Hindlimb muscle (tissue), 1 donor: ENCODE results near the gene GNAT1. TPM values are rescaled to one million over a fixed set of nuclear protein-coding genes. Genes with fewer than 3 reads are reported as not detected.
"Not testable (repeated sequence)": the region's sequence is repeated elsewhere in the genome, so short reads cannot be mapped to it uniquely, and the experiment has no call there.

ENCODE experiments used
- DNase-seq: peaks from one replicate; pipeline ENCODE4 v3.0.0-alpha.2; 2013
- polyA plus RNA-seq: library from polyadenylated mRNA; unstranded; fragments of 120-200 nt; gene quantifications from one replicate; pipeline ENCODE4 v1.2.1, GENCODE V29; 2013; ENCODE audit not compliant: insufficient read length

Gene GNAT1
- polyA plus RNA-seq, 1 donor = 0.37 TPM

DNA sequence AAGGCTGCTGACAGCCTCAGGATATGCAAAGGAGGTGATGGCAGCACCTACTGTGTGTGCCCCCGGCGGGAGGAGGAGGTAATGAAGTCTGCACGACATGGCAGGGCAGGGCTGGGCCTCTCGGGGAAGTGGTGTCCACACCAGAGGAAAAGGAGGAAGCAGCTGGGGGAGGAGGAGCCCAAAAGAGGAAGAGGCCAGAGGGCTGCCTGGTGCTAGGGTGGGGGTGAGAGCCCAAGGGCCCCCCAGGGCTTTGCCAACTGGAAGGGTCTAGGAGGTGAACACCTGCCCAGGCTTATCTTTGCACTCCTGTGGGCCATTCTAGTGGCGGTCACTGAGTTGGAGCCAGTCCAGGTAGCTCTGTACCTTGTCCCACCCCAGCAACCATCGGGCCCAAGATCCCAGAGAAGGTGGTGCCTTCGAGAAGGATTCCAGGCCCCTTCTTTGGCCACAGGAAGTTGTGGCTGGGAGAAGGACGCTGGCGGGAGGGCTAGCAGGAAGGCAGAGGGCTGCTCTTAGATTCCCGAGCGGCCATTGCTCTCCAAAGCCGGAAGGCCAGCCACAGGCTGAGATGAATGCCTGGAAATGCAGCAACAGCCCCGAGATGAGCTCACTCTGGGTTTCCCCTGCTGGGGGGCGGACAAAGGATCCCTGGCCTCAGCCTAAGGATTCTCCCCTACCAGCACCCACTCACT, 51.6 kb downstream of the GNAT1 start:
- DNase-seq = no peak

GRCh38 chr3:50243543-50243895, 52.1 kb downstream of the GNAT1 start:
- DNase-seq = no peak

DNA sequence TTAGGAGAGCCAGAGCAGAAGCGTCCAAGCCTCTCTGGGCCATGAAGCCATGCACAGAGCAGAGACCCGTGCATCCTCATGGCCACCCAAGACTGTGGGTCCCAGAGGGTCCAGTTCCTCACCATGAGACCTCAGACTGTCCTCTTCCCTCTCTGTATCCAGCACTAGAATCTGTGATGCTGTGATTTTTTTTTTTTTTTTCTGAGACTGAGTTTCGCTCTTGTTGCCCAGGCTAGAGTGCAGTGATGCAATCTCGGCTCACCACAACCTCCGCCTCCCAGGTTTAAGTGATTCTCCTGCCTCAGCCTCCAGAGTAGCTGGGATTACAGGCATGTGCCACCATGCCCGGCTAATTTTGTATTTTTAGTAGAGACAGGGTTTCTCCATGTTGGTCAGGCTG, 53.4 kb downstream of the GNAT1 start:
- DNase-seq = not testable (repeated sequence)

DNA sequence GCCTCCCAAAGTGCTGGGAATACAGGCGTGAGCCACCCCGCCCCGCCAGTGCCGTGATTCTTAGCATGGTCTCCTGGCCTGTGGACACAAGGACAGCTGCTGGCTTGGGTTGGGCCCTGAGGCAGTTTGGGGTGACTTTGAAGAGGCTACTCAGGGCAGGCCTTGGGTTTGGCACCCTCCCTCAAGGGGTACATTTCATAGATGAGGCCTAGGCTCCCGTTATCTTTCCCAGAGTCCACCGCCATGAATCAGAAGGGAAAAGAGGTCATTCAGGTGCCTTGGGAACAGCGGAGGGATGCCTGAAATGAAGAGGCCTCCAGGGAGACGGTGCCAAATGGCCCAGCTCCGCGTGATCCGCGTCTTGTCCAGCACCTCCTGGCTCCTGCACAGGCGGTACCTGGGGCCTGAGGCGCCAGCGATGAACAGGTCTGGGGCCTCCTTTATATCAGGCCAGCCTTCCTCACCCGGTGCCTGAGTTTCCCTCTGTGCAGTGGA, 53.9 kb downstream of the GNAT1 start:
- DNase-seq = no peak

GRCh38 chr3:50245831-50246516, 54.6 kb downstream of the GNAT1 start:
- peak; percentile 89 for DNase-seq

GRCh38 chr3:50246517-50246954, 55.1 kb downstream of the GNAT1 start:
- no peak for DNase-seq

Other genes starting within 250 kb of the GNAT1 start
- 179 TPM for gene RBM5, start 102.7 kb upstream of the GNAT1 start, polyA plus RNA-seq
- gene SEMA3F, start 36.3 kb upstream of the GNAT1 start, polyA plus RNA-seq = 13.0 TPM
- gene SLC38A3, start 13.7 kb downstream of the GNAT1 start, polyA plus RNA-seq = 3.3 TPM
- 187 TPM for gene GNAI2, start 44.6 kb downstream of the GNAT1 start, polyA plus RNA-seq
- gene SEMA3B, start 77.5 kb downstream of the GNAT1 start, polyA plus RNA-seq = 43.9 TPM
- gene LSMEM2, start 87.5 kb downstream of the GNAT1 start, polyA plus RNA-seq = 35.9 TPM
- 54.2 TPM for gene IFRD2, start 100.8 kb downstream of the GNAT1 start, polyA plus RNA-seq
- 1.3 TPM for gene HYAL3, start 107.8 kb downstream of the GNAT1 start, polyA plus RNA-seq
- gene NAA80, start 107.8 kb downstream of the GNAT1 start, polyA plus RNA-seq = 9.5 TPM
- 2.1 TPM for gene HYAL1, start 112.0 kb downstream of the GNAT1 start, polyA plus RNA-seq
- 39.2 TPM for gene HYAL2, start 131.1 kb downstream of the GNAT1 start, polyA plus RNA-seq
- 17.7 TPM for gene TUSC2, start 136.6 kb downstream of the GNAT1 start, polyA plus RNA-seq
- 36.3 TPM for gene RASSF1, start 149.2 kb downstream of the GNAT1 start, polyA plus RNA-seq
- 1.4 TPM for gene ZMYND10, start 154.1 kb downstream of the GNAT1 start, polyA plus RNA-seq
- 17.6 TPM for gene NPRL2, start 159.2 kb downstream of the GNAT1 start, polyA plus RNA-seq
- gene CYB561D2, start 159.3 kb downstream of the GNAT1 start, polyA plus RNA-seq = 8.5 TPM
- gene TMEM115, start 167.9 kb downstream of the GNAT1 start, polyA plus RNA-seq = 25.7 TPM